ENCODE measurements around the gene TMEM212. TPM values are rescaled to one million over a fixed set of nuclear protein-coding genes. Genes with fewer than 3 reads are reported as not detected.
"Not testable (repeated sequence)": the region's sequence is repeated elsewhere in the genome, so short reads cannot be mapped to it uniquely, and the experiment has no call there.

The TMEM212 gene
- total RNA-seq, 2 donors from 2014 or later, result not detected

GRCh38 chr3:171875923-171876412, 32.8 kb downstream of the TMEM212 start:
- DNase-seq, result no peak
- peak in 1 of 2 donors; percentile 50 for ATAC-seq
- intact Hi-C loops (cut with DNase I), result no loop called here

- DNase-seq (no peak), ATAC-seq (peak in 1 of 2 donors; percentile 79)
- intact Hi-C loops (cut with DNase I), result no loop called here
Measured at GRCh38 chr3:171876680-171877147, 33.6 kb downstream of the TMEM212 start.

- intact Hi-C loops (cut with DNase I), result no loop called here
- ATAC-seq, result no peak
Measured at GRCh38 chr3:171878461-171879225, 35.5 kb downstream of the TMEM212 start.

GRCh38 chr3:171879472-171879871, 36.3 kb downstream of the TMEM212 start:
- no peak for ATAC-seq
- DNase-seq, result no peak
- intact Hi-C loops (cut with DNase I), result no loop called here

More at GRCh38 chr3:171878461-171879225, 35.5 kb downstream of the TMEM212 start:
- no peak for DNase-seq

GRCh38 chr3:171880101-171880870, 37.1 kb downstream of the TMEM212 start:
- intact Hi-C loops (cut with DNase I), result no loop called here
- no peak for DNase-seq
- no peak for ATAC-seq

- ATAC-seq, result no peak
- DNase-seq, result no peak
- intact Hi-C loops (cut with DNase I), result no loop called here
Measured at GRCh38 chr3:171881251-171881650, 38.1 kb downstream of the TMEM212 start.

GRCh38 chr3:171883257-171883892, 40.2 kb downstream of the TMEM212 start:
- DNase-seq, result no peak
- intact Hi-C loops (cut with DNase I), result no loop called here
- no peak for ATAC-seq

- intact Hi-C loops (cut with DNase I), result no loop called here
- DNase-seq (no peak), ATAC-seq (no peak)
Measured at GRCh38 chr3:171883893-171884279, 40.7 kb downstream of the TMEM212 start.

GRCh38 chr3:171888466-171888865, 45.3 kb downstream of the TMEM212 start:
- ATAC-seq, result no peak
- intact Hi-C loops (cut with DNase I), result no loop called here
- DNase-seq, result no peak

- DNase-seq, result no peak
- intact Hi-C loops (cut with DNase I), result no loop called here
- no peak for ATAC-seq
Measured at GRCh38 chr3:171890398-171890797, 47.2 kb downstream of the TMEM212 start.

GRCh38 chr3:171892457-171892856, 49.3 kb downstream of the TMEM212 start:
- ATAC-seq (no peak), DNase-seq (no peak)
- intact Hi-C loops (cut with DNase I), result no loop called here

- no peak for DNase-seq
- intact Hi-C loops (cut with DNase I), result no loop called here
- no peak for ATAC-seq
Measured at GRCh38 chr3:171895291-171895690, 52.1 kb downstream of the TMEM212 start.

GRCh38 chr3:171895900-171896299, 52.8 kb downstream of the TMEM212 start:
- DNase-seq, result no peak
- intact Hi-C loops (cut with DNase I), result no loop called here
- ATAC-seq, result no peak

GRCh38 chr3:171896316-171896715, 53.2 kb downstream of the TMEM212 start:
- DNase-seq (no peak), ATAC-seq (no peak)
- intact Hi-C loops (cut with DNase I), result no loop called here

- no peak for DNase-seq
- no peak for ATAC-seq
- intact Hi-C loops (cut with DNase I), result no loop called here
Measured at GRCh38 chr3:171898192-171898591, 55.0 kb downstream of the TMEM212 start.

GRCh38 chr3:171900446-171900845, 57.3 kb downstream of the TMEM212 start:
- no peak for DNase-seq
- no peak for ATAC-seq
- intact Hi-C loops (cut with DNase I), result no loop called here

- intact Hi-C loops (cut with DNase I), result no loop called here
- ATAC-seq (no peak), DNase-seq (no peak)
Measured at GRCh38 chr3:171901615-171902312, 58.6 kb downstream of the TMEM212 start.

GRCh38 chr3:171904829-171905228, 61.7 kb downstream of the TMEM212 start:
- ATAC-seq (no peak), DNase-seq (no peak)
- intact Hi-C loops (cut with DNase I), result no loop called here

GRCh38 chr3:171906503-171906902, 63.4 kb downstream of the TMEM212 start:
- ATAC-seq; DNase-seq; intact Hi-C loops (cut with DNase I): not testable (repeated sequence)

All from left cardiac atrium (tissue), 4 donors.